ENCODE results near the gene NPC1L1.

The NPC1L1 gene

GRCh38 chr7:44498230-44498954 lies 42.7 kb downstream of the NPC1L1 start:
- TF ChIP-seq CTCF (IDR thresholded peaks at IDR 0.05) = no peak

- no peak for TF ChIP-seq CTCF (IDR thresholded peaks at IDR 0.05)
These were observed 43.7 kb downstream of the NPC1L1 start for GRCh38 chr7:44497155-44498027.

- TF ChIP-seq CTCF (IDR thresholded peaks at IDR 0.05) = no peak
These were observed 44.7 kb downstream of the NPC1L1 start for GRCh38 chr7:44496385-44496784.

GRCh38 chr7:44494960-44495359 lies 46.2 kb downstream of the NPC1L1 start:
- no peak for TF ChIP-seq CTCF (IDR thresholded peaks at IDR 0.05)

- no peak for TF ChIP-seq CTCF (IDR thresholded peaks at IDR 0.05)
These were observed 49.9 kb downstream of the NPC1L1 start for GRCh38 chr7:44491229-44491628.

- TF ChIP-seq CTCF (IDR thresholded peaks at IDR 0.05) = peak; percentile 27; the same call in 1 of the 2 replicates
These were observed 50.6 kb downstream of the NPC1L1 start, which contains the start of gene NUDCD3 for GRCh38 chr7:44490351-44491200. Gene NUDCD3 (minus strand): TSS chr7:44490658. CDS start chr7:44490600, 58 bp downstream.

GRCh38 chr7:44489955-44490350 lies 51.2 kb downstream of the NPC1L1 start:
- TF ChIP-seq CTCF (IDR thresholded peaks at IDR 0.05) = no peak

Measured in LNCAP (cell line).